Sigmoid colon (tissue), 7 donors: Measurements from ENCODE around the gene NUB1. TPM values are rescaled to one million over a fixed set of nuclear protein-coding genes. Genes with fewer than 3 reads are reported as not detected.
A peak's percentile ranks its signal among the peaks of the same experiment; 100 is the strongest.

Experiments used
- DNase-seq: peaks from one replicate; pipeline ENCODE4 v3.0.0-alpha.2; 2019
- H3K27ac ChIP-seq, 4 donors: fragments of 200-600 bp; sonication (generic); one replicate each; pipeline ENCODE4 v1.5.1; 2016 to 2019; ENCODE audit warnings: mild to moderate bottlenecking in 1 of 4
- H3K27me3 ChIP-seq, 3 donors: fragments of 200-600 bp; sonication (generic); one replicate each; pipeline ENCODE4 v1.5.1; 2019; ENCODE audit warnings: mild to moderate bottlenecking in 1 of 3
- H3K36me3 ChIP-seq, 4 donors: fragments of 200-600 bp; sonication (generic); one replicate each; pipeline ENCODE4 v1.5.1; 2016 to 2019
- H3K4me1 ChIP-seq, 4 donors: fragments of 200-600 bp; sonication (generic); one replicate each; pipeline ENCODE4 v1.5.1; 2017 to 2019
- H3K4me3 ChIP-seq, 4 donors: fragments of 200-600 bp; sonication (generic); one replicate each; pipeline ENCODE4 v1.5.1; 2017 to 2019; ENCODE audit warnings: mild to moderate bottlenecking in 2 of 4, moderate library complexity in 1 of 4
- H3K9me3 ChIP-seq, 4 donors: fragments of 200-600 bp in 3 of 4; sonication (generic) in 3 of 4; one replicate each; pipeline versions ENCODE4 v1.5.1 to v1.6.1; 2013 to 2019
- CTCF ChIP-seq, 4 experiments: fragments of 450-650 bp in 3 of 4; fragments of 200-600 bp in 1 of 4; IDR thresholded peaks; one replicate each; pipeline ENCODE4 v1.5.1; 2016 to 2019; ENCODE audit warnings: antibody characterized with exemption in 4 of 4, mild to moderate bottlenecking in 3 of 4, moderate library complexity in 2 of 4
- EP300 ChIP-seq, 4 donors: sonication (generic); formaldehyde crosslinking; IDR thresholded peaks; one replicate each; pipeline ENCODE4 v1.6.1; 2017; ENCODE audit warnings: antibody characterized with exemption in 4 of 4
- POLR2A ChIP-seq, 2 donors: fragments of 450-650 bp; IDR thresholded peaks; one replicate each; pipeline ENCODE4 v1.6.1; 2016; ENCODE audit warnings: antibody characterized with exemption in 2 of 2, mild to moderate bottlenecking in 2 of 2, moderate library complexity in 2 of 2
- POLR2AphosphoS5 ChIP-seq, 4 donors: sonication (generic); formaldehyde crosslinking; IDR thresholded peaks; one replicate each; pipeline ENCODE4 v1.6.1; 2017; ENCODE audit warnings: antibody characterized with exemption in 4 of 4
- WGBS, 2 donors: extraction: QIAGEN DNeasy Blood & Tissue Kit; methylation state at CpG; one replicate each; pipeline ENCODE4 v1.1.7; 2013; 5-methylcytosine and 5-hydroxymethylcytosine counted together
- intact Hi-C: fragments of 100-400 bp; cut with DNase I; formaldehyde crosslinking; loops from one replicate; pipeline ENCODE4 v1.15.1; 2023
- polyA plus RNA-seq, 3 donors: library from polyadenylated mRNA; stranded (reverse); fragments of 200-250 nt; gene quantifications; one replicate each; pipeline ENCODE4 v1.2.3, GENCODE V29; 2013
- total RNA-seq, 4 donors: library from RNA; depleted of rRNA; stranded (reverse); fragments of >200 nt; gene quantifications; one replicate each; pipeline ENCODE4 v1.1.0, GENCODE V29; 2016
- donor health status: healthy with polysubstance abuse.
- donor health status: Bipolar disorder and iron deficiency.
- donor health status: healthy.

NUB1 gene
- total and polyA plus RNA-seq, 7 donors: 36.6 to 73.8 (median 50.1) TPM

- intact Hi-C loops: no loop called here
- Histone ChIP-seq H3K4me1 (peaks cover 0 to 38% (median 30%) of the 10 kb centered on the region in 4 donors), H3K27ac (peak overlapping the region; percentile 8 to 69 (median 60)), H3K36me3 (no peaks in the 10 kb centered on the region), H3K9me3 (no peaks in the 10 kb centered on the region), H3K27me3 (no peaks in the 10 kb centered on the region), H3K4me3 (no peak overlapping the region)
- TF ChIP-seq POLR2AphosphoS5 (IDR thresholded peaks at IDR 0.05): no peak
- no peak for TF ChIP-seq EP300 (IDR thresholded peaks at IDR 0.05)
- no peak for TF ChIP-seq CTCF (IDR thresholded peaks at IDR 0.05)
- no peak for TF ChIP-seq POLR2A (IDR thresholded peaks at IDR 0.05)
- peak; percentile 66 for DNase-seq
- WGBS, 2 donors: 73 to 77% methylated on average over 10 of the region's 10 CpGs
These were observed 86.2 kb downstream of the NUB1 start for GRCh38 chr7:151427705-151428377.

Other genes starting within 250 kb of the NUB1 start
- gene GBX1, start 174.1 kb upstream of the NUB1 start, total RNA-seq: not detected
- not detected for gene GBX1, start 174.1 kb upstream of the NUB1 start, polyA plus RNA-seq
- gene ASB10, start 154.6 kb upstream of the NUB1 start, total RNA-seq: not detected
- gene ASB10, start 154.6 kb upstream of the NUB1 start, polyA plus RNA-seq: not detected
- not detected for gene H2BK1, start 131.3 kb upstream of the NUB1 start, total RNA-seq
- not detected for gene H2BK1, start 131.3 kb upstream of the NUB1 start, polyA plus RNA-seq
- 10 to 100 TPM; 25.8 to 34.6 (median 30.2) TPM for gene ABCF2, start 114.6 kb upstream of the NUB1 start, total RNA-seq
- gene ABCF2, start 114.6 kb upstream of the NUB1 start, polyA plus RNA-seq: 10 to 100 TPM; 18.3 to 34.6 (median 19.8) TPM
- gene CHPF2, start 109.3 kb upstream of the NUB1 start, total RNA-seq: 10 to 100 TPM; 14.3 to 36.3 (median 18.9) TPM
- gene CHPF2, start 109.3 kb upstream of the NUB1 start, polyA plus RNA-seq: 10 to 100 TPM in 1 of 3 donors, 1 to 10 TPM in 2; 5.4 to 27.9 (median 5.5) TPM
- gene SMARCD3, start 93.1 kb upstream of the NUB1 start, total RNA-seq: 10 to 100 TPM; 38.8 to 63.1 (median 51.6) TPM
- 10 to 100 TPM in 1 of 3 donors, 1 to 10 TPM in 2; 4.2 to 15.6 (median 9.5) TPM for gene SMARCD3, start 93.1 kb upstream of the NUB1 start, polyA plus RNA-seq
- 10 to 100 TPM; 14.4 to 23.8 (median 16.9) TPM for gene WDR86, start 68.2 kb downstream of the NUB1 start, total RNA-seq
- 1 to 10 TPM in 2 of 3 donors, under 1 TPM in 1; 0.46 to 4.2 (median 2.1) TPM for gene WDR86, start 68.2 kb downstream of the NUB1 start, polyA plus RNA-seq
- 1 to 10 TPM in 2 of 4 donors, not detected in 2; 1.4 to 1.8 TPM for gene CRYGN, start 98.3 kb downstream of the NUB1 start, total RNA-seq
- under 1 TPM in 2 of 3 donors, not detected in 1; 0.17 to 0.60 TPM for gene CRYGN, start 98.3 kb downstream of the NUB1 start, polyA plus RNA-seq
- gene RHEB, start 178.1 kb downstream of the NUB1 start, total RNA-seq: 100 to 1,000 TPM; 121 to 162 (median 136) TPM
- 100 to 1,000 TPM in 1 of 3 donors, 10 to 100 TPM in 2; 48.3 to 110 (median 91.3) TPM for gene RHEB, start 178.1 kb downstream of the NUB1 start, polyA plus RNA-seq